IPS-20b (cell line): ENCODE results near the gene SNORC.

Experiments
- H3K27ac ChIP-seq: one replicate; pipeline ENCODE4 v1.5.1; 2013; ENCODE audit warnings: low read length
- H3K27me3 ChIP-seq: 2 replicates; pipeline ENCODE4 v1.6.1; 2013; ENCODE audit warnings: mild to moderate bottlenecking, low read length, inconsistent platforms; ENCODE audit not compliant: insufficient read depth
- H3K36me3 ChIP-seq: 2 replicates; pipeline ENCODE4 v1.6.1; 2013; ENCODE audit warnings: low read depth, mild to moderate bottlenecking, inconsistent platforms, low read length, moderate library complexity; ENCODE audit not compliant: insufficient read depth
- H3K4me1 ChIP-seq: 2 replicates; pipeline ENCODE4 v1.6.1; 2013; ENCODE audit warnings: mild to moderate bottlenecking, control low read depth, inconsistent platforms, low read length, moderate library complexity; ENCODE audit not compliant: insufficient read depth
- H3K4me3 ChIP-seq: 2 replicates; pipeline ENCODE4 v1.5.1; 2013; ENCODE audit warnings: mild to moderate bottlenecking, low read length, inconsistent platforms
- H3K9ac ChIP-seq: 2 replicates; pipeline ENCODE4 v1.6.1; 2013; ENCODE audit warnings: low read depth, mild to moderate bottlenecking, inconsistent platforms, low read length, moderate library complexity
- H3K9me3 ChIP-seq: 2 replicates; pipeline ENCODE4 v1.6.1; 2013; ENCODE audit warnings: mild to moderate bottlenecking, low read depth, low read length, inconsistent platforms; ENCODE audit not compliant: insufficient read depth

The SNORC gene

DNA sequence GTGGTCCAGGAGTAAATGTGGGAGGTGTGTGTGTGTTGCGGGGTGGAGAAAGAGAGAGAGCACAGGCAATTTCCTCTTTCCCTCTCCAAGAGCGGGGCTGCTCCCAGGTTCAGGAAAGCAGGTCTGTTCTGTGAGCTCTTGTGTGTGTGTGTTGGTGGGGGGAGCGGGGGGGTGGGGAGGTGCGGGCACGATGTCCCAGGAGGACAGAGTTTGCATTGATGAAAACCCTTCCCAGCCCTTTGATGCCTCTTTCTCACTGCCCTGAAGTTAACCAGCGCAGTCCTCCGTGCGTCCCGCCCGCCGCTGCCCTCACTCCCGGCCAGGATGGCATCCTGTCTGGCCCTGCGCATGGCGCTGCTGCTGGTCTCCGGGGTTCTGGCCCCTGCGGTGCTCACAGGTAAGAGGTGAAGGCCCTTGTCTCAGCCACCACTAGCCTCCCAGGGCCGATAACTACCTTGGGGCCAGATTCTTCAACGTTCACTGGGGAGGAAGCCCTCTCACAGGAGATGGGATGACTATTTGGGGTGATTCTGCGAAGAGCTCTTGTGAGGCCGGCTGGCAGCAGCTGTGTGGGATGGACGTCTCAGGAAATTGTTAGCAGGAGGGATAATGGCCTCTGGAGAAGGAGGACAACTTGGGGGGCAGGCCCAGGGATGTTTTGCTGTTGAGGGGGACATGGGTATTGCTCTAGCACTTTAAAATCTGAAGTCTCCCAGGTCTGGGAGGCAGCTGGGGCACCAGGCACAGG, at the start of gene SNORC:
Gene SNORC, plus strand, starts transcription at position 247 of the 748 bp plus-strand sequence. Its CDS starts 78 bp downstream, at position 325.
- H3K9me3 ChIP-seq, result no peaks in the 10 kb centered on the region
- no peaks in the 10 kb centered on the region for H3K4me1 ChIP-seq
- H3K27me3 ChIP-seq, result peaks cover 13% of the 10 kb centered on the region
- H3K9ac ChIP-seq, result no peak within 1 kb of the TSS
- H3K36me3 ChIP-seq, result no peaks in the 10 kb centered on the region
- H3K4me3 ChIP-seq, result no peak within 1 kb of the TSS
- no peak within 1 kb of the TSS for H3K27ac ChIP-seq

DNA sequence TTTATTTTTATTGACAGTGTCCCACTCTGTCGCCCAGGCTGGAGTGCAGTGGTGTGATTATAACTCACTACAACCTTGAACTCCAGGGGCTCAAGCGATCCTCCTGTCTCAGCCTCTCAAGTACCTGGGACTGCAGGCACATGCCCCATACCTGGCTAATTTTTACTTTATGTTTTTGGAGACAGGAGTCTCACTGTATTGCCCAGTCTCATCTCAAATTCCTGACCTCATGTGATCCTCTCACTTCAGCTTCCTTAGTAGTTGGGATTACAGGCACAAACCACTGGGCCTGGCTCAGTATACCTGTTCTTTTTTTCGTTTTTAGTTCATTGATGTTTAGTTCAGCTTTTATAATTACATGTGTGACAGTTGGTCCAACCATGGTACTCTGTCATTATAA, 40.1 kb upstream of the SNORC start:
- no peak overlapping the region for H3K9ac ChIP-seq
- H3K9me3 ChIP-seq, result no peaks in the 10 kb centered on the region
- no peak overlapping the region for H3K4me3 ChIP-seq
- no peak overlapping the region for H3K27ac ChIP-seq
- H3K27me3 ChIP-seq, result no peaks in the 10 kb centered on the region
- H3K4me1 ChIP-seq, result no peaks in the 10 kb centered on the region
- H3K36me3 ChIP-seq, result peaks cover 75% of the 10 kb centered on the region

DNA sequence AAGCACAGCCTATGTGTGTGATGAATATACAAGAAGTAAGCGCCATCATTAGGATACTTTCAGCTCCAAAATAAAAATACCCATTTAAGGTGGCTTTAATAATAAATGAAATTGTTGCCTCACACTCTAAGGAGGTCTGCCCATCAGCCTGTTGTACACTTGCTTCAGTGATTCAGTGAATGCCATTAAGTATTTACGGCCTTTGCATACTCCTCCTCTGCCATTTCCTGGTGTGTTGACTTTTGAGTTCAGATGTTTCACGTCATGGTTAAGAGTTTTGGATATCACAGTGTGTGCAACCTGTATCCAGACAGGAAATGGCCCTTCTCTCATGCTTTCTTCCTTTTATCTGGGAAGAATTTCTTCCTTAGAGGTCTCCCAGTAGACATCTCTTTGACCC, 38.6 kb upstream of the SNORC start:
- Histone ChIP-seq H3K4me1 (no peaks in the 10 kb centered on the region), H3K27me3 (no peaks in the 10 kb centered on the region), H3K4me3 (no peak overlapping the region), H3K9me3 (no peaks in the 10 kb centered on the region), H3K27ac (no peak overlapping the region), H3K36me3 (peaks cover 77% of the 10 kb centered on the region), H3K9ac (no peak overlapping the region)

DNA sequence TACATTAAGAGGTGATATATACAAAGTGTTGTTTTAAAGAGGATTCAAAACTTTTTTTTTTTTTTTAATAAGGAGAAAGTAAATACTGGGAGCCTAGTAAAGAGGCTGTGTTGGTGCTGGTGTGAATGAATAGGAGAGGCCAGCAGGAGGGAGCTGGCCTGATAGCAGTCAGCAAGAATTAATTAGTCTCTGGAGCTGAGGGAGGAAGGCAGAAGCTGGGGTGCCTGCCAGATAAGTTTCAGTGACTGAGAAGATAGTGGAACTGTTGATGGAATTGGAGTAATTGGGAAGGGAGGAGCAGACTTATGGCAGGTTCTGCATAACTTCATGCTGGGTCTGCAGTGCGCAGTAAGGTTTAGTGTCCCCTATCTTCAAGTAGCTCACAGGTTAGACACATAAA, 36.2 kb upstream of the SNORC start:
- Histone ChIP-seq H3K4me3 (no peak overlapping the region), H3K9ac (no peak overlapping the region), H3K36me3 (peaks cover 91% of the 10 kb centered on the region), H3K4me1 (no peaks in the 10 kb centered on the region), H3K27me3 (no peaks in the 10 kb centered on the region), H3K27ac (no peak overlapping the region), H3K9me3 (no peaks in the 10 kb centered on the region)

DNA sequence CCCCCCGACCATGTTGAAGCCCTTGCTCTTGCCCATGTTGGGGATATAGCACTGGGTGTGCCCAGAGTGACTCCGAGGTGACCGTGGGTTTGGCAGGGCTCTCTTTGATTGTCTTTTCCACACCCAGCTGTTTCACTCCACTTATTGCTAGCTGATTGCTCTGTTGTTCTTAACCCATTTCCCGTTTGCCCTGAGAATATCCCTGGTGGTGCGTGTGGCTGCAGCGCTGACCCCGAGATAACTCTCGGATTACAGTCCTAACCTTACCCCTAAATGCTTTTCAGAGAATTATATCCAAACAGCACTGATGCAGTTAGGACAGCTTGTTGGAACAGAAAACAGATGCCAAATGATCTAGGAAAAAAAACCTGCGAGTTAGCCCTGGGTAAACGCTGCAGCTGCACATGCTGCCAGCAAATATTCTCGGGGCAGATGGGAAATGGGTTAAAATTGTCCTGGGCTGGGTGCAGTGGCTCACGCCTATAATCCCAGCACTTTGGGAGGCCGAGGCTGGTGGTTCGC, 34.3 kb upstream of the SNORC start:
- Histone ChIP-seq H3K27ac (no peak overlapping the region), H3K27me3 (no peaks in the 10 kb centered on the region), H3K36me3 (peaks cover 92% of the 10 kb centered on the region), H3K9ac (no peak overlapping the region), H3K9me3 (no peaks in the 10 kb centered on the region), H3K4me3 (no peak overlapping the region), H3K4me1 (no peaks in the 10 kb centered on the region)

DNA sequence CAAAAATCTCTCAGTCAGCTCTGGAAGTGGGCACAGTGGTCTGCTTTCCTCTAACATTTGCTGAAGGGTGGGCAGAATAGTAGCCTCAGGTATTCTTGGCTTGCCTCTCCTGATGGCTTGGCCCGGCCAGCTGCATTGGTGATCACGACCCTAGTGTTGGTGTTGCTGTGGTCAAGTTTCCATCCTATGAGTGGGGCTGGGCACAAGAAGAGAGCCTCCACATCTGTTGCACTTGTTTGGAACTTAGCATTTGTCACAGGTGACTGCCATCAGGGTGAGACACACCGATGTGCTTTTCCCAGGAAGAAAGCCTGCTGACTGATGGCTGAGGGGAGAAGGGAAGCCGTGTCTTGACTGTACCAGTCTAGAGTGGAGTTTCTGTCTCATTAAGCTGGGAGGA, 33.1 kb upstream of the SNORC start:
- no peaks in the 10 kb centered on the region for H3K9me3 ChIP-seq

DNA sequence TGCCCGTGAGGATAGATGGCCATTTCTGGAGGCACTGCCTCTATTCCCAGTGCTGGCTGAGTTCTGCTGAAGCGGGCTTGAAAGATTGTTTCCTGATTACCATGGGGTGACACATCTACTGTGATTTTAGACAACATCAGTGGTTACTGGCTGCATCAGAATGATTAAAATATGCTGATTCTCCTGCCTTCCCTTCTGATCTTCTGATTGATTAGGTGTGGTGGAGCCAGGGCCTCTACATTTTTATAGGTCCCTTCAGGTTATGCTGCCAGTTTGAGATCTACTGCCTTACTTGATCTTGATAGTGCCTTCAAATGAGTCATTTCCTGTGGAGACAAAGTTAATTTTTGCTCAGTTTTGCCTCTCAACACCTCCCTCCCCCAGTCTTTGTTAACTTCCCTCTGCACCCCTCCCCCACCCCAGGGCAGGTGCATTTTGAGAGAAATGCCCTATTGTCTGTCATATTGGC, 31.6 kb upstream of the SNORC start:
- no peak overlapping the region for H3K27ac ChIP-seq
- no peaks in the 10 kb centered on the region for H3K9me3 ChIP-seq
- no peak overlapping the region for H3K9ac ChIP-seq
- H3K36me3 ChIP-seq, result peaks cover 86% of the 10 kb centered on the region
- H3K27me3 ChIP-seq, result no peaks in the 10 kb centered on the region
- no peak overlapping the region for H3K4me3 ChIP-seq
- H3K4me1 ChIP-seq, result no peaks in the 10 kb centered on the region

More for the DNA sequence above, 33.1 kb upstream of the SNORC start:
- H3K4me1 ChIP-seq, result no peaks in the 10 kb centered on the region
- H3K9ac ChIP-seq, result no peak overlapping the region
- peaks cover 90% of the 10 kb centered on the region for H3K36me3 ChIP-seq
- no peak overlapping the region for H3K4me3 ChIP-seq
- H3K27me3 ChIP-seq, result no peaks in the 10 kb centered on the region
- H3K27ac ChIP-seq, result no peak overlapping the region

DNA sequence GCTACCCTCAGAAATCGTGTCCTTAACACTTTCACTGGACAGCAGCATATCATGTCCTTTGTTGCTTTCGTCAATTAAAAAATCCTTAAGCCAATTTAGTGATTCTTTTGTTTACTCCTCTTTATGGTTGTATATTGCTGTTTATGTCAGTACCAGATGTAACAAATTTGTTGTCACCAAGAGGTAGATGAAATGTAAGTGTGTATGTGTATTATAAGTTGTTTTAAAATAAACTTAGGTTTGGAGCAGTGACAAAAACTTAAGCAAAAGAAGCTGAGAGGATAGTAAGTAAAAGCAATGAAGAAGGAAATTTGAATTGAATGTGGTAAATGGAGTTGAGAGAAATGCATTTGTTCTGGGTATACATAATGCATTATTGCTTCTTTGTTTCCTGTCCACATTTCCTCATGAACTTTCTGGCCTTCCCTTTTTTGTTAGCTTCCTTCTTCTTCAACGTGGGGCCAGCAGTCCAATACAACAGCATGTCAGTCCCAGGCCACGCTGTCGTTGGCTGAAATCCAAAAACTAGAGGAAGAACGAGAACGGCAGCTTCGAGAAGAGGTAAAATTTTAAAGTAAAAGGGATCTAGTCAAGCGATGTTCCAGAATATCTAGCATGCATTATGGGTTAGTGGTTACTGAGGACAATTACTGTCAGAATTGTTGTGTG, 30.5 kb upstream of the SNORC start:
- Histone ChIP-seq H3K9me3 (no peaks in the 10 kb centered on the region), H3K4me1 (no peaks in the 10 kb centered on the region), H3K9ac (no peak overlapping the region), H3K4me3 (no peak overlapping the region), H3K27me3 (no peaks in the 10 kb centered on the region), H3K27ac (no peak overlapping the region), H3K36me3 (peaks cover 85% of the 10 kb centered on the region)

DNA sequence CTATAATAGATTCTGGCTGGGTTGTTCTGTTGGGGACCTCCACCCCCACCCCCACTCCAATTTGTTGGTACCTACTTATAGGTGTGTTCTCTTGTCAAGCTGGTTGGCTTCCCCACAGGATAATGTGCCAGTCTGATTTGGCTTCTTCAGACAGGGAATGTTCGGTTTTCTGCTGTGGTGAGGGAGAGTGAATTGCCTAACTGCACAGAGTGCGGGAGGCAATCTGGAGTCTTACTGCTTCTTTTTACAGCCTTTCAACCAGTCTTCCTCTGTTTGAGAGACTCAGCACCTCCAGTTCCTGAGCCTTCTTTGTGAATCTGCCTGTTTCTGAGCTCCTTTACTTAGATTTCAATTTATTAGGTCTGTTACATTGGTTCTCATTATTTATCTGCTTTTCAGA, 27.4 kb upstream of the SNORC start:
- Histone ChIP-seq H3K9me3 (no peaks in the 10 kb centered on the region), H3K4me1 (no peaks in the 10 kb centered on the region), H3K27ac (no peak overlapping the region), H3K27me3 (no peaks in the 10 kb centered on the region), H3K4me3 (no peak overlapping the region), H3K36me3 (peaks cover 89% of the 10 kb centered on the region), H3K9ac (no peak overlapping the region)

DNA sequence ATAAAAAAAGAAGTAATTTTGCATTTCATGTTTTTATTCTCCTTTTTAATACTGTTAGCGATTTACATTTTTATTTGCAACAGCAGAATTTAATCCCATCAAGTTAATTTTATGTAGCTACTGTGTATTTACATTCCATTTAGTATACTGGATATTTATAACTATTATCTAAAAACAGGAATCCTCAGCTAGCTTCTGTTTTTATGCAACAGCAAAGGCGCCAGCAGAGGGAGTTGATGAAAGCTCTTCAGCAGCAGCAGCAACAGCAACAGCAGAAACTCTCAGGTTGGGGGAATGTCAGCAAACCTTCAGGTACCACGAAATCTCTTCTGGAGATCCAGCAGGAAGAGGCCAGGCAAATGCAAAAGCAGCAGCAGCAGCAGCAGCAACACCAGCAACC, 26.2 kb upstream of the SNORC start:
- Histone ChIP-seq H3K4me1 (no peaks in the 10 kb centered on the region), H3K9ac (no peak overlapping the region), H3K27me3 (no peaks in the 10 kb centered on the region), H3K36me3 (peaks cover 91% of the 10 kb centered on the region), H3K9me3 (no peaks in the 10 kb centered on the region), H3K27ac (no peak overlapping the region), H3K4me3 (no peak overlapping the region)

DNA sequence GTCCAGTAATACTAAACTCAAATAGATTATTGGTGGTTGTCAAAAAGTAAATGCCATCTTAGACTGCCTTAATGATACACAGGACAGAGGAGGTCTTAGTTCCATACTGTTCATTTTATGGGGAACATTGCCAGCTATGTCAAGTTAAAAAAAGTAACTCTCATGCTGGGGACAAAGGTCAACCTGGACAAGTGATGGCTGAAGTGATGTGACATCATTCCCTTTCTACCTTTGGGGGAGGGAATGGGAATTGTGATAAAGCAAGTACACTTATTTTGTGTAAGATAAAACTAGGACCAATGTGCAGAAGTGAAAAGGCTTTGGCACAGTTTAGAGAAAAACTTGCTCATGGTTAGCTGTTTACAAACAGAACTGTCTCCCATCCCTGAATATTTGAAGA, 24.0 kb upstream of the SNORC start:
- no peak overlapping the region for H3K9ac ChIP-seq
- H3K4me1 ChIP-seq, result no peaks in the 10 kb centered on the region
- peaks cover 91% of the 10 kb centered on the region for H3K36me3 ChIP-seq
- H3K27me3 ChIP-seq, result no peaks in the 10 kb centered on the region
- no peak overlapping the region for H3K4me3 ChIP-seq
- H3K9me3 ChIP-seq, result no peaks in the 10 kb centered on the region
- H3K27ac ChIP-seq, result no peak overlapping the region

DNA sequence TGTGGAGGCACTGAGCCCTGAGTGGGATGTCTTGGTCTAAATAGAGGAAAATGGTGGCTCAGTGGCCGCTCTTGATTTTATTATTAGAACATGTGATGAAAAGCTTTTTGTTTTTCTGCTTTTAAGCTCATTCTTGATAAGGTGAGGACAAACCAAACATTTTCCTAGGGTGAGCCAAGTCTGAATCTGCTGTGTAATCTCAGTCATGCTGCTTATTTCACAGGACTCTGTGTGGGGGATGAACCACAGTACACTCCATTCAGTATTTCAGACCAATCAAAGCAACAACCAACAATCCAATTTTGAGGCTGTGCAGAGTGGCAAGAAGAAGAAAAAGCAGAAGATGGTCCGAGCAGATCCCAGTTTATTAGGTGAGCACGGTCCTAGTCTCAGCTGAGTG, 20.0 kb upstream of the SNORC start:
- Histone ChIP-seq H3K36me3 (peaks cover 76% of the 10 kb centered on the region), H3K27ac (no peak overlapping the region), H3K4me1 (no peaks in the 10 kb centered on the region), H3K27me3 (no peaks in the 10 kb centered on the region), H3K9me3 (no peaks in the 10 kb centered on the region), H3K4me3 (no peak overlapping the region), H3K9ac (no peak overlapping the region)
